H1 (cell line): ENCODE data around the gene PGBD4. TPM values are rescaled to one million over a fixed set of nuclear protein-coding genes. Genes with fewer than 3 reads are reported as not detected.

Experiments used
- CTCF ChIA-PET: fragments of 300-600 bp; sonication (Branson Sonifier 250); formaldehyde crosslinking; loops from one replicate; lab custom pipeline; 2021; ENCODE audit not compliant: partially characterized antibody; lab: Charles Lee
- POLR2A ChIA-PET: fragments of 300-600 bp; sonication (Branson Sonifier 250); formaldehyde crosslinking; loops from one replicate; lab custom pipeline; 2021; ENCODE audit warnings: inconsistent platforms; ENCODE audit not compliant: partially characterized antibody; lab: Charles Lee
- DNase-seq, 2 experiments: peaks; one replicate each; pipeline versions ENCODE4 v3.0.0 to v3.0.0-alpha.2; 2010 to 2022; ENCODE audit warnings: low spot score in 2 of 2, low read depth in 1 of 2, mixed read lengths in 1 of 2
- FAIRE-seq: peaks from 2 replicates; lab custom pipeline; 2011; peaks lifted over from hg19 to GRCh38; lab: Jason Lieb, UNC
- H2AFZ ChIP-seq: 2 replicates; pipeline ENCODE4 v1.8.1; 2012; ENCODE audit warnings: low read length, inconsistent platforms
- H2AK5ac ChIP-seq: 2 replicates; pipeline ENCODE4 v1.6.1; 2013; ENCODE audit warnings: low read depth, low read length
- H2BK120ac ChIP-seq: replicated peaks from 2 replicates; pipeline ENCODE3; 2013; ENCODE audit warnings: low read depth, low read length, inconsistent platforms
- H2BK12ac ChIP-seq: 2 replicates; pipeline ENCODE4 v1.6.1; 2013; ENCODE audit warnings: low read depth, low read length
- H2BK15ac ChIP-seq: 2 replicates; pipeline ENCODE4 v1.6.1; 2013; ENCODE audit warnings: low read length
- H2BK20ac ChIP-seq: 2 replicates; pipeline ENCODE4 v1.6.1; 2013; ENCODE audit warnings: low read length
- H2BK5ac ChIP-seq: 2 replicates; pipeline ENCODE4 v1.6.1; 2013; ENCODE audit warnings: low read depth, low read length
- H3K14ac ChIP-seq: 2 replicates; pipeline ENCODE4 v1.6.1; 2013; ENCODE audit warnings: inconsistent platforms; ENCODE audit not compliant: insufficient read length
- H3K18ac ChIP-seq: 2 replicates; pipeline ENCODE4 v1.6.1; 2013; ENCODE audit warnings: low read length; ENCODE audit errors: extremely low read depth
- H3K23ac ChIP-seq: 2 replicates; pipeline ENCODE4 v1.6.1; 2013; ENCODE audit warnings: inconsistent platforms; ENCODE audit not compliant: insufficient read length
- H3K23me2 ChIP-seq: 2 replicates; pipeline ENCODE4 v1.6.1; 2013; ENCODE audit warnings: low read depth, low read length
- H3K27ac ChIP-seq: 2 replicates; pipeline ENCODE4 v1.6.1; 2011; ENCODE audit warnings: low read depth, low read length, inconsistent platforms
- H3K27me3 ChIP-seq, 4 experiments: replicated peaks in 1 of 4; 1 replicate in 1 of 4; 2 replicates in 3 of 4; pipeline versions ENCODE4 v1.6.1 to v1.8.1; 2011 to 2013; ENCODE audit warnings: low read length in 3 of 4, mild to moderate bottlenecking in 3 of 4, inconsistent platforms in 2 of 4, mixed read lengths in 2 of 4, moderate library complexity in 1 of 4; ENCODE audit not compliant: control insufficient read depth in 3 of 4, insufficient read depth in 3 of 4; ENCODE audit errors: extremely low read depth in 1 of 4
- H3K36me3 ChIP-seq, 4 experiments: 2 replicates each; pipeline versions ENCODE4 v1.6.1 to v1.8.1; 2011 to 2013; ENCODE audit warnings: mild to moderate bottlenecking in 4 of 4, low read length in 3 of 4, moderate library complexity in 2 of 4, control low read depth in 1 of 4, inconsistent platforms in 1 of 4; ENCODE audit not compliant: insufficient read depth in 4 of 4, control insufficient read depth in 2 of 4
- H3K4ac ChIP-seq: replicated peaks from 2 replicates; pipeline ENCODE3; 2013; ENCODE audit warnings: low read length, low read depth, mixed read lengths, inconsistent platforms; ENCODE audit not compliant: insufficient read length
- H3K4me1 ChIP-seq, 4 experiments: replicated peaks in 1 of 4; 1 replicate in 1 of 4; 2 replicates in 3 of 4; pipeline versions ENCODE4 v1.6.1 to v1.8.1; 2011 to 2013; ENCODE audit warnings: low read length in 3 of 4, inconsistent platforms in 2 of 4, mixed read lengths in 1 of 4; ENCODE audit not compliant: insufficient read depth in 4 of 4, control insufficient read depth in 3 of 4
- H3K4me2 ChIP-seq, 2 experiments: 2 replicates each; pipeline versions ENCODE4 v1.6.1 to v1.8.1; 2011 to 2013; ENCODE audit warnings: low read depth in 2 of 2, low read length in 2 of 2, control low read depth in 1 of 2, inconsistent platforms in 1 of 2, mild to moderate bottlenecking in 1 of 2; ENCODE audit not compliant: insufficient read depth in 1 of 2
- H3K4me3 ChIP-seq, 4 experiments: fragments of 200-600, 300-600 bp in 1 of 4; sonication (generic), shearing (Covaris generic), sonication (Bioruptor Twin) in 1 of 4; 2 replicates each; pipeline versions ENCODE4 v1.5.1 to v1.8.1; 2011 to 2016; ENCODE audit warnings: low read length in 4 of 4, low read depth in 3 of 4, control low read depth in 2 of 4, inconsistent platforms in 2 of 4, mild to moderate bottlenecking in 2 of 4, mixed read lengths in 1 of 4, moderate library complexity in 1 of 4; ENCODE audit not compliant: insufficient read depth in 2 of 4; ENCODE audit errors: extremely low read depth in 1 of 4
- H3K56ac ChIP-seq: replicated peaks from 2 replicates; pipeline ENCODE3; 2013; ENCODE audit warnings: low read depth, mild to moderate bottlenecking, mixed read lengths, low read length, inconsistent platforms; ENCODE audit not compliant: insufficient read length
- H3K79me1 ChIP-seq: 2 replicates; pipeline ENCODE4 v1.6.1; 2013; ENCODE audit warnings: low read depth, low read length, control low read depth
- H3K79me2 ChIP-seq, 2 experiments: 2 replicates each; pipeline versions ENCODE4 v1.6.1 to v1.8.1; 2012 to 2013; ENCODE audit warnings: low read length in 2 of 2, mild to moderate bottlenecking in 2 of 2, inconsistent platforms in 1 of 2; ENCODE audit not compliant: insufficient read depth in 2 of 2, control insufficient read depth in 1 of 2
- H3K9ac ChIP-seq, 4 experiments: replicated peaks in 1 of 4; 1 replicate in 1 of 4; 2 replicates in 3 of 4; pipeline versions ENCODE4 v1.6.1 to v1.8.1; 2011 to 2013; ENCODE audit warnings: low read depth in 3 of 4, low read length in 3 of 4, control low read depth in 2 of 4, mild to moderate bottlenecking in 2 of 4, moderate library complexity in 2 of 4, inconsistent platforms in 1 of 4; ENCODE audit errors: extremely low read depth in 1 of 4
- H3K9me3 ChIP-seq, 2 experiments: 2 replicates each; pipeline versions ENCODE4 v1.6.1 to v1.8.1; 2012 to 2013; ENCODE audit warnings: mild to moderate bottlenecking in 2 of 2, moderate library complexity in 2 of 2, control low read depth in 1 of 2, inconsistent platforms in 1 of 2, low read depth in 1 of 2, low read length in 1 of 2, mixed read lengths in 1 of 2; ENCODE audit not compliant: insufficient read depth in 2 of 2
- H4K20me1 ChIP-seq, 2 experiments: replicated peaks in 1 of 2; 2 replicates each; pipeline versions ENCODE3 to v1.8.1; 2011 to 2013; ENCODE audit warnings: inconsistent platforms in 2 of 2, low read length in 2 of 2, mild to moderate bottlenecking in 1 of 2; ENCODE audit not compliant: insufficient read depth in 2 of 2, control insufficient read depth in 1 of 2
- H4K5ac ChIP-seq: 2 replicates; pipeline ENCODE4 v1.6.1; 2013; ENCODE audit warnings: low read length, low read depth, mixed read lengths, inconsistent platforms; ENCODE audit not compliant: insufficient read length
- H4K8ac ChIP-seq: 2 replicates; pipeline ENCODE4 v1.8.0; 2013; ENCODE audit warnings: mild to moderate bottlenecking, moderate library complexity, low read length, inconsistent platforms; ENCODE audit not compliant: insufficient read depth; ENCODE audit errors: extremely low read depth
- H4K91ac ChIP-seq: replicated peaks from 2 replicates; pipeline ENCODE3; 2013; ENCODE audit warnings: low read length, mixed read lengths, inconsistent platforms; ENCODE audit not compliant: insufficient read length
- BCL11A ChIP-seq, 2 experiments: IDR thresholded peaks; one replicate each; pipeline ENCODE4 v1.6.1; 2011; ENCODE audit warnings: low read depth in 2 of 2, low read length in 2 of 2, mild to moderate bottlenecking in 2 of 2
- CBX5 ChIP-seq: fragments of 300-800, 300-1000 bp; sonication (generic); IDR thresholded peaks from 2 replicates; pipeline ENCODE4 v1.7.1; 2016; ENCODE audit warnings: antibody characterized with exemption, low read length, low read depth
- E2F6 ChIP-seq: IDR thresholded peaks from 2 replicates; pipeline ENCODE4 v1.6.1; 2012; ENCODE audit warnings: inconsistent platforms
- MAFK ChIP-seq: IDR thresholded peaks from 2 replicates; pipeline ENCODE4 v1.6.1; 2012; ENCODE audit warnings: low read depth, mild to moderate bottlenecking, improper control_type of control experiment, low read length
- NRF1 ChIP-seq: IDR thresholded peaks from 2 replicates; pipeline ENCODE4 v1.6.1; 2011; ENCODE audit warnings: mild to moderate bottlenecking, low read depth, low read length, improper control_type of control experiment
- POLR2AphosphoS5 ChIP-seq: IDR thresholded peaks from 2 replicates; pipeline ENCODE4 v1.6.1; 2011; ENCODE audit warnings: low read depth, low read length
- RBBP5 ChIP-seq: IDR thresholded peaks from 2 replicates; pipeline ENCODE4 v1.7.1; 2012; ENCODE audit warnings: low read depth, mild to moderate bottlenecking, inconsistent platforms, low read length, moderate library complexity, borderline replicate concordance
- SIN3A ChIP-seq, 2 experiments: IDR thresholded peaks in 1 of 2; conservative IDR thresholded peaks in 1 of 2; 2 replicates each; pipeline ENCODE4 v1.6.1; 2011 to 2012; ENCODE audit warnings: low read length in 2 of 2, improper control_type of control experiment in 1 of 2, low read depth in 1 of 2, mild to moderate bottlenecking in 1 of 2
- SP1 ChIP-seq: IDR thresholded peaks from 2 replicates; pipeline ENCODE4 v1.6.1; 2011; ENCODE audit warnings: low read depth, low read length
- SP2 ChIP-seq: IDR thresholded peaks from 2 replicates; pipeline ENCODE4 v1.6.1; 2012; ENCODE audit warnings: mild to moderate bottlenecking, low read length, inconsistent platforms
- SP4 ChIP-seq: IDR thresholded peaks from 2 replicates; pipeline ENCODE4 v1.6.1; 2012; ENCODE audit warnings: low read length, inconsistent platforms
- WGBS, 2 experiments: shearing (Covaris generic) in 1 of 2; methylation state at CpG; one replicate each; pipeline versions ENCODE4 v1.1.6 to v1.1.7; 2013 to 2015; ENCODE audit warnings: low lambda C conversion rate in 2 of 2, mixed read lengths in 2 of 2, inconsistent platforms in 1 of 2, low coverage in 1 of 2, missing lambda C conversion rate in 1 of 2; ENCODE audit not compliant: insufficient replicate concordance in 2 of 2, insufficient coverage in 1 of 2, insufficient read length in 1 of 2; ENCODE audit errors: extremely low coverage in 1 of 2, missing lambda C conversion rate in 1 of 2; 5-methylcytosine and 5-hydroxymethylcytosine counted together
- polyA plus RNA-seq, 7 experiments: library from polyadenylated mRNA; depleted of rRNA in 3 of 7; stranded (reverse) in 5 of 7; unstranded in 2 of 7; fragments of >200 nt in 5 of 7; fragments of 200-250 nt in 2 of 7; gene quantifications; 1 replicate in 5 of 7; 2 replicates in 1 of 7; 4 replicates in 1 of 7; pipeline versions ENCODE4 v1.2.1 to v1.2.3, GENCODE V29; 2011 to 2013; ENCODE audit warnings: missing spikeins in 2 of 7, mixed read lengths in 2 of 7
- total RNA-seq: library from RNA; stranded (reverse); fragmentation: NEBNext Ultra II Directional; extraction: Animal tissue kit (Norgen Biotek cat#: 25700); gene quantifications from 2 replicates; pipeline ENCODE4 v1.2.1, GENCODE V29; 2021
- TF ChIP-seq, protein P1 (sequence below), 3 experiments: IDR thresholded peaks; 1 replicate in 2 of 3; 2 replicates in 1 of 3; pipeline versions ENCODE4 v1.5.1 to v1.6.1; 2011; ENCODE audit warnings: low read length in 3 of 3, mild to moderate bottlenecking in 3 of 3, inconsistent platforms in 2 of 3, low read depth in 1 of 3, moderate library complexity in 1 of 3; ENCODE audit not compliant: insufficient read depth in 1 of 3; ENCODE audit errors: control extremely low read depth in 1 of 3

PGBD4 gene
- total and polyA plus RNA-seq, 2 of the 8 experiments (the other 6 are each of a cell fraction or from before 2014, with no cell fraction given) = 0.68 to 0.76 TPM

GRCh38 chr15:34065261-34065660, 36.6 kb upstream of the PGBD4 start:
- H3K23ac ChIP-seq = no peak overlapping the region
- POLR2A ChIA-PET = no interaction called here
- no peaks in the 10 kb centered on the region for H3K4me1 ChIP-seq
- H2BK20ac ChIP-seq = no peak overlapping the region
- no peak overlapping the region for H4K91ac ChIP-seq
- H3K4me2 ChIP-seq = no peak overlapping the region
- H4K8ac ChIP-seq = no peak overlapping the region
- WGBS, 2 experiments = 87% methylated on average over 3 of the region's 3 CpGs; no CpG with 5 or more reads in 1 of the 2 experiments
- no peaks in the 10 kb centered on the region; the same call in 1 of the 2 replicates for H3K23me2 ChIP-seq
- H4K20me1 ChIP-seq = no peaks in the 10 kb centered on the region
- H3K9ac ChIP-seq = no peak overlapping the region
- no peak overlapping the region for H3K27ac ChIP-seq
- no peak overlapping the region for H2AFZ ChIP-seq
- no peak overlapping the region for H4K5ac ChIP-seq
- no peaks in the 10 kb centered on the region for H3K36me3 ChIP-seq
- H3K4ac ChIP-seq = no peak overlapping the region
- no peaks in the 10 kb centered on the region for H3K79me1 ChIP-seq
- no peaks in the 10 kb centered on the region for H3K79me2 ChIP-seq
- no peak overlapping the region for H2BK5ac ChIP-seq
- H2BK120ac ChIP-seq = no peak overlapping the region
- no peak overlapping the region for H3K14ac ChIP-seq
- no peaks in the 10 kb centered on the region for H3K9me3 ChIP-seq
- H3K27me3 ChIP-seq = no peaks in the 10 kb centered on the region
- CTCF ChIA-PET = interaction anchor here (1.2 kb wide), 1 partner anchor 11 kb away, joined by 3 read pairs; no protein-coding TSS in a partner anchor
- H3K4me3 ChIP-seq = no peak overlapping the region
- FAIRE-seq (no peak), DNase-seq (no peak)
- no peak overlapping the region for H2BK15ac ChIP-seq
- no peak overlapping the region for H3K56ac ChIP-seq
- no peak overlapping the region for H3K18ac ChIP-seq
- no peak overlapping the region for H2AK5ac ChIP-seq
- H2BK12ac ChIP-seq = no peak overlapping the region
- no peak for TF ChIP-seq SIN3A (conservative IDR thresholded peaks at IDR 0.05 in 1 of 2, IDR thresholded peaks at IDR 0.05 in 1 of 2; ENCODE audit: low read depth in 1 of 2, low read length in 2 of 2)
- no peak for TF ChIP-seq SP4
- no peak for TF ChIP-seq BCL11A (IDR thresholded peaks at IDR 0.05; ENCODE audit: low read depth in 2 of 2, low read length in 2 of 2)
- no peak for TF ChIP-seq E2F6
- TF ChIP-seq, protein P1, sequence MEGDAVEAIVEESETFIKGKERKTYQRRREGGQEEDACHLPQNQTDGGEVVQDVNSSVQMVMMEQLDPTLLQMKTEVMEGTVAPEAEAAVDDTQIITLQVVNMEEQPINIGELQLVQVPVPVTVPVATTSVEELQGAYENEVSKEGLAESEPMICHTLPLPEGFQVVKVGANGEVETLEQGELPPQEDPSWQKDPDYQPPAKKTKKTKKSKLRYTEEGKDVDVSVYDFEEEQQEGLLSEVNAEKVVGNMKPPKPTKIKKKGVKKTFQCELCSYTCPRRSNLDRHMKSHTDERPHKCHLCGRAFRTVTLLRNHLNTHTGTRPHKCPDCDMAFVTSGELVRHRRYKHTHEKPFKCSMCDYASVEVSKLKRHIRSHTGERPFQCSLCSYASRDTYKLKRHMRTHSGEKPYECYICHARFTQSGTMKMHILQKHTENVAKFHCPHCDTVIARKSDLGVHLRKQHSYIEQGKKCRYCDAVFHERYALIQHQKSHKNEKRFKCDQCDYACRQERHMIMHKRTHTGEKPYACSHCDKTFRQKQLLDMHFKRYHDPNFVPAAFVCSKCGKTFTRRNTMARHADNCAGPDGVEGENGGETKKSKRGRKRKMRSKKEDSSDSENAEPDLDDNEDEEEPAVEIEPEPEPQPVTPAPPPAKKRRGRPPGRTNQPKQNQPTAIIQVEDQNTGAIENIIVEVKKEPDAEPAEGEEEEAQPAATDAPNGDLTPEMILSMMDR (IDR thresholded peaks at IDR 0.05; ENCODE audit: control extremely low read depth in 1 of 3, insufficient read depth in 1 of 3, low read depth in 1 of 3, low read length in 3 of 3) = no peak
- TF ChIP-seq SP1 = no peak
- no peak for TF ChIP-seq MAFK
- no peak for TF ChIP-seq RBBP5
- no peak for TF ChIP-seq NRF1
- no peak for TF ChIP-seq POLR2AphosphoS5
- TF ChIP-seq CBX5 = no peak
- no peak for TF ChIP-seq SP2
